NCI-H446 treated with DMSO at 0.1 percent for 48 hours (cell line): ENCODE measurements around the gene XPR1.

Experiments used
- DNase-seq: peaks from one replicate; lab custom pipeline; 2025; lab: John Stamatoyannopoulos, UW

Gene XPR1

GRCh38 chr1:180631766-180632325 is at the start of gene XPR1:
XPR1 (plus strand) TSS chr1:180632022; CDS start chr1:180632202, 180 bp downstream.
- peak; percentile 98 for DNase-seq

GRCh38 chr1:180584869-180585268 is 47.0 kb upstream of the XPR1 start:
- DNase-seq, result no peak

- DNase-seq, result no peak
Measured at GRCh38 chr1:180585994-180586359, 45.8 kb upstream of the XPR1 start.

- peak; percentile 46 for DNase-seq
Measured at GRCh38 chr1:180586671-180587155, 45.1 kb upstream of the XPR1 start.

GRCh38 chr1:180588121-180588520 is 43.7 kb upstream of the XPR1 start:
- DNase-seq, result no peak

- no peak for DNase-seq
Measured at GRCh38 chr1:180590889-180591288, 40.9 kb upstream of the XPR1 start.

- no peak for DNase-seq
Measured at GRCh38 chr1:180593382-180593781, 38.4 kb upstream of the XPR1 start.

- DNase-seq, result no peak
Measured at GRCh38 chr1:180594723-180595122, 37.1 kb upstream of the XPR1 start.

GRCh38 chr1:180595966-180596365 is 35.9 kb upstream of the XPR1 start:
- DNase-seq, result no peak

- peak; percentile 21 for DNase-seq
Measured at GRCh38 chr1:180597520-180597919, 34.3 kb upstream of the XPR1 start.

- peak; percentile 47 for DNase-seq
Measured at GRCh38 chr1:180598333-180598974, 33.4 kb upstream of the XPR1 start.

- DNase-seq, result no peak
Measured at GRCh38 chr1:180600343-180600742, 31.5 kb upstream of the XPR1 start.

GRCh38 chr1:180601512-180601911 is 30.3 kb upstream of the XPR1 start:
- DNase-seq, result no peak

GRCh38 chr1:180603223-180603849 is 28.5 kb upstream of the XPR1 start:
- no peak for DNase-seq

- DNase-seq, result no peak
Measured at GRCh38 chr1:180603850-180604226, 28.0 kb upstream of the XPR1 start.

- no peak for DNase-seq
Measured at GRCh38 chr1:180606155-180606554, 25.7 kb upstream of the XPR1 start.

- peak; percentile 37 for DNase-seq
Measured at GRCh38 chr1:180609643-180610555, 21.9 kb upstream of the XPR1 start.

- no peak for DNase-seq
Measured at GRCh38 chr1:180610556-180611015, 21.2 kb upstream of the XPR1 start.

- DNase-seq, result peak; percentile 57
Measured at GRCh38 chr1:180611016-180611930, 20.5 kb upstream of the XPR1 start.

- no peak for DNase-seq
Measured at GRCh38 chr1:180612632-180613031, 19.2 kb upstream of the XPR1 start.

- DNase-seq, result no peak
Measured at GRCh38 chr1:180614730-180615129, 17.1 kb upstream of the XPR1 start.
